Bone marrow (tissue), 2 donors: Measurements from ENCODE around the gene ARHGAP24.
"Not testable (repeated sequence)": the region's sequence is repeated elsewhere in the genome, so short reads cannot be mapped to it uniquely, and the experiment has no call there.

Experiments used
- DNase-seq, 2 donors: peaks; one replicate each; lab custom pipeline; 2025; lab: John Stamatoyannopoulos, UW

ARHGAP24 gene

GRCh38 chr4:85963231-85963630 lies 488.3 kb downstream of the ARHGAP24 start:
- DNase-seq = no peak

DNA sequence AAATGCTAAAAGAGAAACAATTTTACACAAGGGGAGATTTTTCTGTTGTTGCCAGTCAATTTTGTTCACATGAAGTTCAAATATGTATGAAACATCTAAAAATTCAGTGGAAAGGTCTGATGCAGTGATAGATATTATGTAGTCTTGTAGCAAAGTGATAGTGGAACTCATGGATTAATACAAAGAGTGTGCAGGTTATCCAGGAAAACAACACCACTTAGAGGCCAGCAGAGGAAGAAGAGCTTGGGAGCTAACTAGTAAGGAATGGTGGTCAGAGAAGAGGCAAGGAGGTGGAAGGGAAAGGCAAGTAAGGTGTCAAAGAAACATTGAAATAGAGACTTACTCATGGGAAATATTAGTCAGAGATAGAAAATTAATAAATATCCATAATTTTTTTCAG lies 489.3 kb downstream of the ARHGAP24 start:
- no peak for DNase-seq

DNA sequence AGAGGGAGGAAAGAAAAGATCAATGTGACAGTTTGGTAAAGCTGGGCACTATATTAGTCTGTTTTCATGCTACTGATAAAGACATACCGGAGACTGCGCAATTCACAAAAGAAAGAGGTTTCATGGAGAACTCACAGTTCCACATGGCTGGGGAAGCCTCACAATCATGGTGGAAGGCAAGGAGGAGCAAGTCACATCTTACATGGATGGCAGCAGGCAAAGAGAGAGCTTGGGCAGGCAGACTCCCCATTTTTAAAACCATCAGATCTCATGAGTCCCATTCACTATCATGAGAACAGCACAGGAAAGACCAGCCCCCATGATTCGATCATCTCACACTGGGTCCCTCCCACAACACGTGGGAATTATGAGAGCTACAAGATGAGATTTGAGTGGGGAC lies 490.1 kb downstream of the ARHGAP24 start:
- not testable (repeated sequence) for DNase-seq

GRCh38 chr4:85965529-85965928 lies 490.6 kb downstream of the ARHGAP24 start:
- DNase-seq = no peak

- DNase-seq = no peak
These were observed 491.4 kb downstream of the ARHGAP24 start for GRCh38 chr4:85966373-85966772.

DNA sequence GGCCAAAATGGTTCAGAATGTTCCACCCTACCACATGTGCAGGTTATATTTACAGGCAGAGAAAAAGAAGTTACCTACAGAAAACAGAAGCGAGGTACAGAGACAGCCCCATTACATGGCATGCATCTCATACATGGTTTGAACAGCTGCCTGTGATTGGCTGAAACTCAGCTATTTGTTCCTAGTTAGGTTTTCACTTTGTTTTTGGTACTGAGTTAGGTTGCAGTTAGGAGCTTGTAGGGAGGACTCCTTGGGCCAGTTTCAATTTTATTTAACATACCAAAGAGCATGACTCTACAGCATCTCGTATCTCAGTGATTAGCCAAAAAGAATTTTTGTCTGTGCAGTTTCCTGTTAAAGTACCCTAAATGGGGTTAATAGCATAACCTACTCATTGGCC lies 492.9 kb downstream of the ARHGAP24 start:
- no peak for DNase-seq

- peak in 1 of 2 donors; percentile 25 for DNase-seq
These were observed 494.2 kb downstream of the ARHGAP24 start for GRCh38 chr4:85968945-85969819.

GRCh38 chr4:85970535-85970934 lies 495.6 kb downstream of the ARHGAP24 start:
- DNase-seq = no peak

- no peak for DNase-seq
These were observed 504.3 kb downstream of the ARHGAP24 start for GRCh38 chr4:85979276-85979675.

GRCh38 chr4:85986266-85986665 lies 511.3 kb downstream of the ARHGAP24 start:
- DNase-seq = no peak

DNA sequence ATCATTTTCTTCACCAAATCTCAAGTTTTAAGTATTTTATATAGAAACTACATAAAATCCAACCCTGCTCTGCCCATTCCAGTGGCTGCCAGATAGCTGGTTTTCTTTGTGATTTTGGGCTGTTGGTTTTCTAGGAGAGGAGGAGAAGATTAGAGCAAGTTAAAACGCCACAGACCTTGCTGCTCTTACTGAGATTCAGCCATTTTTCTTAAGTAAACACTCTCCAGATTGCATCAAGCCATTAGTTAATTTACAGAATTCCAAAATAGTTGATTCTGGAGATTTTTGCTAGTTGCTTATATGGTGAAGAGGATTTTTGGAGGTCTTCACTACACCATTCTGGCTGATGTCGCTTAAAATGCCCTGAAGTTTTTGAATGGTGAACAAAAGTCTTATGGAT lies 518.7 kb downstream of the ARHGAP24 start:
- DNase-seq = no peak

GRCh38 chr4:85994576-85994975 lies 519.6 kb downstream of the ARHGAP24 start:
- DNase-seq = no peak

DNA sequence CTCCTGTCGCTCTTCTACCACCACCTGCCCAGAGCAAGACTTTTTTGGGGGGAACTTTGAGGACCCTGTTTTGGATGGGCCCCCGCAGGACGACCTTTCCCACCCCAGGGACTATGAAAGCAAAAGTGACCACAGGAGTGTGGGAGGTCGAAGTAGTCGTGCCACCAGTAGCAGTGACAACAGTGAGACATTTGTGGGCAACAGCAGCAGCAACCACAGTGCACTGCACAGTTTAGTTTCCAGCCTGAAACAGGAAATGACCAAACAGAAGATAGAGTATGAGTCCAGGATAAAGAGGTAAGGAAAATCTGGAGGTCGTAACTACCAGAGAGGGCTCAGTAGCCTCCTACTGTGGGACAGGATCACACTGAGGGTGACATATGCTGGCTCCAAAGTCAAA lies 520.4 kb downstream of the ARHGAP24 start:
- no peak for DNase-seq

DNA sequence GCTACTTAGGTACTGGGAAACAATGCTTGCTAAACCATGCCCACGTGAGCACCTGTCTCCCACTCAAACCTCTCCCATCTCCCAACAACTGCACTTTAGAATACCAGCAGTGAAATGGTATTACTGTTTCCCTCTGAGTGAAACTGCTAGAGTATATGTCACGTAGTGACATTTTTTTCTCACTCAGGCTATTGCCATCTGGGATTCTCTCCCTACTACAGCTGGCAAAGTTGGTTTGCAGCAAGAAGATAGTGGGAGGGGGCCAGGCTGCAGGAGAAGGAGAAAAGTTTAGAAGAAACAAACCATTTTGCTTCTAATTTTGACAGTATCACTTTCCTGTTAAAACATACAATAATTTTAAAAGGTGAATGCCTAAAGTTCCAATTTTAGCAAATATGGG lies 526.6 kb downstream of the ARHGAP24 start:
- DNase-seq = no peak

GRCh38 chr4:86004030-86004429 lies 529.1 kb downstream of the ARHGAP24 start:
- no peak for DNase-seq

DNA sequence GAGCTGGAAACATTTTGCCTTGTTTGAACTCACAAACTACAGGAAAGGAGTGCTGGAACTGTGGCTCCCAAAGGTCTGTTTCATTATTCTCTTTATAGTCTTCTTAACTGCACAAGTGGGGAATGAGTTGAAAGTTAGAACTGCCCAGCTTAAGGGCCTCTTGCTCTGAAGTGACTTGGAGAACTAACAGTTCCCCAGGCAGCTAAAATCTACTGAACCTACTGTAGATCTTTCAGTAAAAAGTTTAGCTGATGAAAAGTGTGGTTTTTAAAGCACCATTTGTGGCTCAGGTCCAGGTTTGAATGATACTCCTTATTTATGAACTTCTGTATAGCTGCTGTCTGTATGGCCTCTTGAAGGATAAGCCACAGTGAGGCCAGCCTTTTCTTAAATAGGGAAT lies 531.1 kb downstream of the ARHGAP24 start:
- no peak for DNase-seq

- no peak for DNase-seq
These were observed 532.1 kb downstream of the ARHGAP24 start for GRCh38 chr4:86007042-86007441.

DNA sequence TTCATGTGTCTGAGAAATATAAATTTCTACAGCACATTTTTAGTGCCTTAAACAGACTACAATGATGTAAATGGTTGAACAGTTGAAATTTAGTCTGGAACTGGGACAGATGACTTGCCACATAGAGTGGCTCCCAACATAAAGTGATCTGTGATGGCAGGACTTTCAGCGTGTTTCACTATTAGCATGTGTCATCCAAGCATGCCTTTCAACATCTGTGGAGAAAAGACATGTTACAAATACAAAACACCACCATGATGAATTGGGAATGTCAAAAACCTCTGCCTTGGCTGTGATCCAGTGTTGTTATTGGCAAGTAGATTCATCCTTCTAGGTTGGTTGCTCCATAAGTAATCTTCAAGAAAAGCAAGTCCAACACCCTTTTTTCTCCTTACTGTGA lies 536.2 kb downstream of the ARHGAP24 start:
- no peak for DNase-seq

DNA sequence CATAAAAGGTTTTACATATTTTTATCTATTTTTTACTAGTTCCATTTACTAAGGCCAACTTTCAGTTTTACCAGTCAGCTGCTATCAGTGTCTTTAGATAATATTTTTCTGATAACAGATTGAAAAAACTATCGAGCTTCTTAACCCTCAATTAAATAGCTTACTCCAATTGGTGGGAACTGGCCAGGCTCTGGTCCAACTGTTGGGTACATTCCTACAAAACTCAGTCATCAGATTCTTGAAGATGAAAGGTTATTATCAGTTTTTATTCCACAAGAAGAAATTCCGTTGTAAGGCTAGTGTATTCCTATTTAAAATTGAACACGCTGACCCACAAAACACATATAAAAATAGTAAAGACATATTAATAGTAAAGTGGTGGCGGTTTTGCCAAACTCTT lies 538.7 kb downstream of the ARHGAP24 start:
- no peak for DNase-seq

DNA sequence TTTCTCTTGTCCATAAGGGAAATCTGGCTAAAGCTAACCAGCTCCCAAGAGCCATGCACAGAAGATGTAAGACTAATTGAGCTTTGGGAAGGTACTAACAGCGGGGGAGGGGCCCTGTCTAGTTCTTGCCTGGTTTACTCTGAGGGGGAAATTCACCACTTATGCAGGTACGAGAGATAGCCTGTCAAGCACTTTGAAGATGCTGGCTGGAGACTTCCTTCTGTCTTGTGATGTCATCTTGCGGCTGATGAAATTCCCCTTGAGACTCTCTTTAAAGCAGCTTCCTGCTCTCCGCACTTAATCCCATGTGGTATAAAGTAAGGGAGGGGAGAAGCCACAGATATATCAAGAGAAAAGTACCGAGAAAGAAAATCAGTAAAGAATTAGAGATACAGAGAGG lies 539.6 kb downstream of the ARHGAP24 start:
- no peak for DNase-seq

GRCh38 chr4:86015412-86016350 lies 540.7 kb downstream of the ARHGAP24 start:
- DNase-seq = no peak

DNA sequence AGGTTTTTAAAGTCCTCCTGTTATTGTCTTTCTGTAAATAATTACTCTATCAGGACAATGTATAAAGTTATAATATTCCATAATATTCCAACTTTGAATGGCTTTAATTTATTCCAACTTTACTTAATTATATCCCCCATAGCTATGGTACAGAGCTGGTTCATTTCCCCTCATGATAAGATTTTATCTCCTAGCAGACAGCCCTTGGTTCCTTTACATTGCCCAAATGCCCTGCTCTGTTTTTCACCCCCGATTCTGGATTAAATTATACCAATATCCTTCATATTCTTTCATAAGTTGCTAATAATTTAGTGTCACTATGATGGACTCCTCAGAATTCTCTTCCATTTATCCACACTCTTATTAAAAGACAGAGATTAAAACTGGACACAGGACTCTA lies 544.4 kb downstream of the ARHGAP24 start:
- no peak for DNase-seq

DNA sequence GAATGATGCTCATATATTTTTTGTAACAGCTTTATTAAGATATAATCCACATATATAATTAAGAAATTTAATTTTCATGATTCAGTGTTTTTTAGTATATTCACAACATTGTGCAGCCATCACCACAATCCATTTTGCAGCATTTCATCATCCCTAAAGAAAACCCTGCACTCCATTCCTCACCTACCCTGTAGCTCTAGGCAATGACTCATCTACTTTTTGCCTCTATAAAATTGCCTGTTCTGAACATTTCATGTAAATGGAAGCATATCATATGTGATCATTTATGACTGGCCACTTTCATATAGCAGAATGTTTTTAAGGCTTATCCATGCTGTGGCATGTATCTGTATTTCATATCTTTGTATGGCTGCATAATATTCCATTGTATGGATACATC lies 545.0 kb downstream of the ARHGAP24 start:
- no peak for DNase-seq
